Measurements from ENCODE around the gene SLC7A1. TPM values are rescaled to one million over a fixed set of nuclear protein-coding genes. Genes with fewer than 3 reads are reported as not detected.
A peak's percentile ranks its signal among the peaks of the same experiment; 100 is the strongest.
"Not testable (repeated sequence)": the region's sequence is repeated elsewhere in the genome, so short reads cannot be mapped to it uniquely, and the experiment has no call there.

Gene SLC7A1
- total RNA-seq (2014; rRNA removed; shearing (Covaris generic)) = 6.2 and 9.8 TPM in 2 replicates

DNA sequence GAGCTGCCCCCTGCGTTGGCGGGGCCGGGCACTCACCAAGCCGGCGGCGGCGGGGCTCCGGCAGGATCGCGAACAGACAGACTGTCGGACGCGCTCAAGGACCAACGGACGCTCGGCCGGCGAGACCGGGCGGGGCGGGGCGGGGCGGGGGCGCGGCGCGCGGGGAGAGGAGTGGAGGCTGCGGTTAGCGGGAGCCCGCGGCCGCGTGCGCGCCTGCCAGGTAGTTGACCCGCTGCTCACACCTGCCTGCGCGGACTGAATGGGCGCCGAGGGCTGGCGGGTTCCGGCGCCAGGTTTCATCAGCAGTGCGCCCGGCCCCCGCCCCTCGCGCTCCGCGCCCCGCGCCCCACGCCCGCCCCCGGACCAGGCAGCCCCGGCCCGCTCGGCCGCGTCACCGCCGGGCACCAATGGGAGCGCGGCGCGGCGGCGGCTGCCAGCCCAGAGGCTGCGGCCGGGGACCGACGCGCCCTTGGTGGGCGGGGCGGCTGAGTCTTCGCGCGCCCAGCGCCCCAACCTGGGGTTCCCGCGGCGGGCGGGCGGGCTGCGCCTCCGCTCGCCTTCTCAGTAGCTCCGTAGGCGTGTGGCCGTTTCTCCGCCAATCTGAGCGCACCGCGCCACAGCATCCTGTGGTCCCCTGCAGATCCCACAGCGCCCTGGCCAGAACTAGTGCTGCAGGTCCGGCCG is at the start of gene SLC7A1:
Gene SLC7A1 (minus strand): TSS at position 309 of the 684 bp plus-strand sequence. CDS start 59,500 bp downstream, outside the sequence.
- DNase-seq (ENCODE audit: low spot score) = peak; percentile 73
- in situ Hi-C loops (cut with HindIII; ENCODE audit: low sequenced_read_pairs) = no loop called here

DNA sequence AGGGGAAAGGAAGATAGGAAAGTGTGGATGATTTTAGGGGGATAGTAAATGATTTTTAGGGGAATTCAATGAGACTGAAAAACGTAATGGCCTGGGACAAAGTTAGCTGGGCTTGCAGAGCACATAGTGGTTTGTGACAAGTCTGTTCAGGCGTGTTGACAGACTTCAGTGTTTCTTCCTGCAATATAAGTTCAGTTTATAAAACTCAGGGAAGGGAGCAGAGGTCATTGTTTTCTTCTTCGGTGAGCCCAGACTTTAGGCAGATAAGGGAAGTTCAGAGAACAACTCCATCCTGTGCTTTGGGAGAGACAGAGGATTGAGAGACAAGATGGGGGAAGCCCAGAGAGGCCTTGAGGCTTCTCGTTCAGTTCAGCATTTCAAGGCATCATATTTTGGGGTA is 45.2 kb upstream of the SLC7A1 start:
- in situ Hi-C loops (cut with HindIII; ENCODE audit: low sequenced_read_pairs) = no loop called here

DNA sequence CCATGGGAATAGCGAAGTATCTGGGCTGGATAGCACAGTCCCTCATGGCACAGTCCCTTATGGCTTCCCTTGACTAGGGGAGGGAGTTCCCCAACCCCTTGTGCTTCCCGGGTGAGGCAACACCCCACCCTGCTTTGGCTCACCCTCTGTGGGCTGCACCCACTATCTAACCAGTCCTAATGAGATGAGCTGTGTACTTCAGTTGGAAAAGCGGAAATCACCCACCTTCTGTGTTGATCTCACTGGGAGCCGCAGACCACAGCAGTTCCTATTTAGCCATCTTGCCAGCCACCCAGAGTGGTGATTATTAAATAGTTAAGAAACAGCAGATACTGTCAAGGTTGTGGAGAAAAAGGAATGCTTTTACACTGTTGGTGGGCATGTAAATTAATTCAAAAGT is 41.3 kb upstream of the SLC7A1 start:
- DNase-seq (ENCODE audit: low spot score); in situ Hi-C loops (cut with HindIII; ENCODE audit: low sequenced_read_pairs): not testable (repeated sequence)

More for the DNA sequence above, 45.2 kb upstream of the SLC7A1 start:
- DNase-seq (ENCODE audit: low spot score) = no peak

DNA sequence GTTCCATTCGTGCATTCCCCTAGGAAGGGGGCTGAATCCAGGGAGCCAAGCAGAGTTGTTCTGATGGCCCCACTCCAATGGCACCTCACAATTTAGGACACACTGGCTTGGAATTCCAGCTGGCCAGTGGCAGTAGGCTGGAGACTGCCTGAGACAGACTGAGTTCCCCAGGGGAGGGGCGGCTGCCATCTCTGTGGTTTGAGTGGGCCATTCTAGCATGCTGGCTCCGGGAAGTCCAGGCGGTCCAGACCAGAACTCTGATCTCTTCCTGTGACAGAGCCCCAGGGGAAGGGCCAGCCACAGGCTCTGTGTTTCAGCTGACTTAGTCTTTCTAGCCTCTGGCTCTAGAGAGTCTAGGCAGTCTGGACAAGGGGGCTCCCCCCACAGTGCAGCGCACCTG is 29.5 kb upstream of the SLC7A1 start:
- DNase-seq (ENCODE audit: low spot score) = no peak
- in situ Hi-C loops (cut with HindIII; ENCODE audit: low sequenced_read_pairs) = no loop called here

DNA sequence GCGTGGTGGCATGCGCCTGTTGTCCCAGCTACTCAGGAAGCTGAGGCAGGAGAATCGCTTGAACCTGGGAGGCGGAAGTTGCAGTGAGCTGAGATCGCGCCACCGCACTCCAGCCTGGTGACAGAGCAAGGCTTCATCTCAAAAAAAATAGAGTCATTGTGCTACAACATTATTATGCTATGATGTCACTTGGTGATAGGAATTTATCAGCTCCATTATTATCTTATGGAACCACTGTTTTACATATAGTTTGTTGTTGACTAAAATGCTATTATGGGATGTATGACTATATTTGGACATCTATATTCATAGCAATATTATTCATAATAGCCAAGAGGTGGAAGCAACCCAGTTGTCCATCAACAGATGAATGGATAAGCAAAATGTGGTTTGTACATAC is 26.4 kb upstream of the SLC7A1 start:
- DNase-seq (ENCODE audit: low spot score) = no peak
- in situ Hi-C loops (cut with HindIII; ENCODE audit: low sequenced_read_pairs) = no loop called here

DNA sequence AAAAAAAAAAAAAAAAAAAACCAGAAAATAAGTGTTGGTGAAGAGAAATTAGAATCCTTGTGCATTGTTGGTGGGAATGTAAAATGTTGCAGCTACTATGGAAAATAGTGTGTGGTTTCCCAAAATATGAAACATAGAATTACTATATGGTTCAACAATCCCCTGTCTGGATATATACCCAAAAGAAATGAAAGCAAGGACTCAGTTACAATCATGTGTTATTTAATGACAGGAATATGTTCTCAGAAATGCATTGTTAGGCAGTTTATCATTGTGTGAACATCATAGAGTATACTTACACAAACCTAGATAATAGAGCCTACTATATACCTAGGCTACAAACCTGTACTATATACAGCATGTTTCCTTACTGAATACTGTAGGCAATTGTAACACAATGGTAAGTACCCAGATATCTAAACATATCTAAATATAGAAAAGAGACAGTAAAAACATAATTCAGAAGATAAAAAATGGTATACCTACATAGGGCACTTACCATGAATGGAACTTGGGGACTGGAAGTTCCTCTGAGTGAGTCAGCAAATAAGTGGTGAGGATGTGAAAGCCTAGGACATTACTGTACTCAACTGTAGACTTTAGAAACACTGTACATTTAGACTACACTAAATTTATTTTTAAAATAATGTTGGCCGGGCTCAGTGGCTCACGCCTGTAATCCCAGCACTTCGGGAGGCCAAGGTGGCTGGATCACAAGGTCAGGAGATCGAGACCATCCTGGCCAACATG is 25.7 kb upstream of the SLC7A1 start:
- in situ Hi-C loops (cut with HindIII; ENCODE audit: low sequenced_read_pairs) = no loop called here
- no peak for DNase-seq (ENCODE audit: low spot score)

DNA sequence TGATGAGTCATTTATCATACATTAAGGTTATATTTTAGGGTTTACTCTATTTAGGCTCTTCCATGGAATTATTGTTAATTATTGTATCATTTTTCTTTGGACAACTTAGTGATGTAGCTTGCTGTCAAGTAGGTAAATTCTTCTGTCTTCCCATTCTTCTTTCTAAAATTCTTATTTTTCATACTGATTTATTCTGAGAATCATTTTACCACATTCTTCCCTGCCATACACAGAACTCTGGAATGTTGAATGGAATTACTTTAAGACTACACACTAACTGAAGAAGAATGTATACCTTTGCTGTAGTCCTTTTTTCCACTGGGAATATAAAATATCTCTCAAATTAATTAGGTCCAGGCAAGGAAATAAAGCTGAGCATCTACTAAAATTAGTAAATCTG is 24.5 kb upstream of the SLC7A1 start:
- in situ Hi-C loops (cut with HindIII; ENCODE audit: low sequenced_read_pairs) = no loop called here

DNA sequence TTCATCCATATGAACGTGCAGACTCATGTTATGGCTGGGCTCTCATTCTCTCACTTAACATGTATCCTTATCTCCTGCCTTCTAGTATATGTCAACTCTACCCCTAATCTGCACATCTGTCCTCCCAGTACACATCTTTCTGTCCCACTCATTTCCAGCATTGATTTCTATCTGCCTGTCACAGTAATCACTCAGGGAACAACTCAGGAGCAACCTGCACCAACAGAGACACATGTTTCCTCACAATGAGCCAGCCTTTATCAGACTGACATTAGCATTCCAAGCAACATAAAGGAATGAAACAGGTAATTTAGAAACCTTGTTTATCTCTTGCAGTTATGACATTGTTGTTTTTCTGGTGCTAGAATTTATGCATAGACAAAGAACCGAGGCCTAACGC is 17.6 kb upstream of the SLC7A1 start:
- no peak for DNase-seq (ENCODE audit: low spot score)
- in situ Hi-C loops (cut with HindIII; ENCODE audit: low sequenced_read_pairs) = no loop called here

More for the DNA sequence above, 24.5 kb upstream of the SLC7A1 start:
- no peak for DNase-seq (ENCODE audit: low spot score)

DNA sequence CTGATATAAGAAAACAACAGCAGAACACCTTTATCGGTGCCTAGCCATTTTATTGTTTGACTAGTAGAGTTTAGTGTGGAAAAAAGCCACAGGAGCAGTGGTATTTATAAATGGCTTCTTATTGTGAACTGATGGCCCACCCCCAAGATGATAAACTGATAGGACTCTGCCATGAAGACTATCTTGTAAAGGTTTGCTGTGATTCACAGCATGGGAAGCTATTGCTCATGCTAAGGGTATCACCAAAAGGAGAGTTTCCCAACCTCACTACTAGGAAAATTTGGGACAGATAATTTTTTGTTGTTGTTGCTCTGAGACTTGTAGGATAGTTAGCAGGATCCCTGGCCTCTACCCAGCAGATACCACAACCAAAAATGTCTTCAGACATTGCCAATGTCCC is 12.0 kb upstream of the SLC7A1 start:
- DNase-seq (ENCODE audit: low spot score) = no peak
- in situ Hi-C loops (cut with HindIII; ENCODE audit: low sequenced_read_pairs) = no loop called here

DNA sequence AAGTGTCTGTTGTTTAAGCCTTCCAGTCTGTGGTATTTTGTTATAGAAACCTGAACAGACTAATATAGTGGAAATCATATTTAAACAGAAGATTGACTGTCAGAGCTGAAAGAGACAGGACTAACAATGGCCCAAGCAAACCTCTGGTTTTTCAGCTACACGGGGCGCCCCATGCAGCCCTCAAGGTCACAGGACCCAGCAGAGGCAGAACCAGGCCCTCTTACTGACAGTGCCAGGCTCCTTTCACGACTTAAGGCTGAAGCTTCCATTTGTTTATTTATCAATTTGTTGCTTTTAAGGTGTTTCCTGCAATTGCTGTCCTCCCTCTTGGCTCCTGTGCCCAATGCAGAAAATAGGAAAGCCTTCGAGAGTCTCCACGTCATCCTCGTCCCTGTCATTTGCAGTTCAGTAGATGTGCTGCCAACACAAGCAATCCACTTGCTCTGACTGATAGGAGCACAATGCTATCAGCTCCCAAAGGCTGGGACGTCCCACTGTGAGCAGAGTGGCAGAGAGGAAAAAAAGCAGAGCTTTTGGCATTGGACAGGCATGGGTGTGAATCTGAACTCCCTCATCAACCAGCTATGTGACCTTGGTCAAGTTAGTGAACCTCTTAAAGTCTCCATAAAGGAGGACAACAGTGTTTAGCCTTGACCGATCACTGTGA is 10.5 kb upstream of the SLC7A1 start:
- in situ Hi-C loops (cut with HindIII; ENCODE audit: low sequenced_read_pairs) = no loop called here
- DNase-seq (ENCODE audit: low spot score) = no peak

DNA sequence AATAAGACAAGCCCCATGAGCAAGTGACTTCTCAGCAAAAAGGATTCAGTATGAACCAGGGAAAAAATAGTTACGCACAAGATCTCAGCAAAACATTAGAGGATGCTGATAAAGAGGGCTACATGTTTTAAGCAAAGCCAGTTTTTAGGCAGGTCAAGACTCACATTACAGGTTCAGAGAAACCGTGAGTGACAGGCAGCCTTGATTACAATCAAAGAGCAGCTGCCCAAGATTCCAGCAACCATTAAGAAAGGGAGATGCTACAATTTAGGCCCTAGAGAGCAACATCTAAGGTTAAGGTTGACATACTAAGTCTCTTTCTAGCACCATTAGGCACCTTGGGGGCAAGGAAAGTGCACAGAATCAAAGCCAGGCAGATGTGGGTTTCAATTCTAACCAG is 2.8 kb upstream of the SLC7A1 start:
- no peak for DNase-seq (ENCODE audit: low spot score)
- in situ Hi-C loops (cut with HindIII; ENCODE audit: low sequenced_read_pairs) = no loop called here

DNA sequence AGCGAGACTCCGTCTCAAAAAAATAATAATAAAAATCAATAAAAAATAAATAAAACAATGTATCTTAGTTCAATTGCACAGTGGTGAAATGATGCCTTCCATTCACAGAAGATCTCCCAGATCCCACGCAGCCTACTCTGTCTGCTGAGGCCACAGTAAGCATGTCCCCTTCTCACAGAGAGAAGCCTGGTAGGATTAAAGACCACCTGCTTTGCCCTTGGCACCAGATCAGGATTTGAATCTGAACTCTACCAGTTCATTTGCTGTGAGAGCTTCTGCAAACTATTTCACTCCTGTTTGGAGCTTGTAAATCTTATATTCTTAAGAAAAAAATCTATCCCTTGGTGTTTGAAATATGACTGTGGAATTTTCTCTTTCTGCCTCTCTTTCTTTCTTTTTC is 2.2 kb upstream of the SLC7A1 start:
- DNase-seq (ENCODE audit: low spot score) = peak; percentile 59
- in situ Hi-C loops (cut with HindIII; ENCODE audit: low sequenced_read_pairs) = no loop called here

DNA sequence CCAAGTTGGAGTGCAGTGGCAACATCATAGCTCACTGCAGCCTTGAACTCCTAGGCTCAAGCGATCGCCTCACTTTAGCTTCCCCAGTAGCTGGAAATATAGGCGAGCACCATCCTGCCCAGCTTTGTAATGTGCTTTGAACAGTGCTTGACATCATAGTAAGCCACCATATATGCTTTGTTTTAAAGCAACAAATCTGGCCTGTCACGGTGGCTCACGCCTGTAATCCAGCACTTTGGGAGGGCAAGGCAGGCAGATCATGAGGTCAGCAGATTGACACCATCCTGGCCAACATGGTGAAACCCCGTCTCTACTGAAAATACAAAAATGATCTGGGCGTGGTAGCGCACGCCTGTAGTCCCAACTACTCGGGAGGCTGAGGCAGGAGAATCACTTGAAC is 1.8 kb upstream of the SLC7A1 start:
- no peak for DNase-seq (ENCODE audit: low spot score)
- in situ Hi-C loops (cut with HindIII; ENCODE audit: low sequenced_read_pairs) = no loop called here

DNA sequence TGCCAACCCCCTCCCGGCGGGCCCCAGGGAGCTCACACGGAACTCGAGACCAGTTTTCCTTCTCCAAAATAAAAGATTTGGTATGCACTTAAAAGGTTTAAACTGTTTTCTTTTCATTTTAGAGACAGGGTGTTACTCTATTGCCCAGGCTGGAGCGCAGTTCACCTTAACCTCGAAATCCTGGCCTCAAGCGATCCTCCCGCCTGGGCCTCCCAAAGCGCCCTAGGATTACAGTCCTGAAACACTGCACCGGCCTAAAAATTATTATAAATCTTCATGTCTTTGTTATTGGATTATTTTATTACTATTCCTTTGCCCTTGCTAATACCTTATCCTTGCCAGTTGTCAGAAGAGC is 553 bp upstream of the SLC7A1 start:
- DNase-seq (ENCODE audit: low spot score) = no peak
- in situ Hi-C loops (cut with HindIII; ENCODE audit: low sequenced_read_pairs) = no loop called here

DNA sequence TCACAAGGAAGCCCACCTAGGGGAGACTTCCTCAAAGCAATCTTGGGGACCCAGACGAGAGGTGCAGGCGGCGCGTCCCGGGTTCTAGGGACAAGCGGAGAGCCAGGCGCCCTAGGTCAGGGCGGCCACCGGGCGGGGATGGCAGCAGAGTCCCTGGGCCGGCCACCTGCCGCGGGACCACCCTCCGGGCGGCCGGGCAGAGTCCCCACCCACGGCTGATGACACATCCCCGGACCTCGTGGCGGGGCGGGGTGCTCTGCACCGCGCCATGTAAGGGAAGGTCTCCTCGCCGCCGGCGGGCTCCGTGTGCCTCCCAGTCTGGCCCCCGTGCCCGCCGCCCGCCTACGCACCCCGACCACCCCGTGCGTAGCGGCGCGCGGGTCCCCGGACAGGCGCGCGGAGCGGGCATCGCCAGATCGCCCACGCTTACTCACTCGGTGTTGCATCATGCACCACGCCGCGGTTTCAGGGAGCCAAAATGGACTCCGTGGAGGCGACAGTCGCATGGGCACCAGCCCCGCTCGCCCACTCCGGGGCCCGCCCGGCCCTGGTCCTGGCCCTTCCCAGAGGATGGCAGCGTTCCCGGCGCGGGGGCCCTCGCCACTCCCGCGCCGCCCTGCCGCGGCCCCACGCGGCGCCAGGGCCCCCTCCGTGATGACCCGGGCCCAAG is 643 bp downstream of the SLC7A1 start:
- DNase-seq (ENCODE audit: low spot score) = peak; percentile 49
- in situ Hi-C loops (cut with HindIII; ENCODE audit: low sequenced_read_pairs) = no loop called here

DNA sequence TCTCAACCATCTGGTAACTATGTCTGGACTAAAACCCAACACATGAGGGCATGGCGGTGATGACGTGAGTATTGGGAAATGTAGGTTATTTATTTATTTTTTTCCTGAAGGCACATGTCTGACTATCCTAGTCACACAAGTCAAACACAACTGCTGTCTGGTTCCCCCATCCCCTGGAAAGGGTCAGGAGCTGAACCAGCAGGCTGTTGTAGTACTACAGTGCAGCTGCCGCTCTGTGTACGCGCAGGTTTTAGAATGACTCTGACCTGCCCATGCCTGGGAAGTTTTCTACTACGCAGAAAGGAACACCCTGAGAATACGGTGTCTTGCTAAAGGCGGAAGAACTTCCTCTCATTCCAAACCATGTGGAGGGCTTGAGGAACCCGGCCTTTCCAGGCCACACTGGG is 1.2 kb downstream of the SLC7A1 start:
- peak; percentile 65 for DNase-seq (ENCODE audit: low spot score)
- in situ Hi-C loops (cut with HindIII; ENCODE audit: low sequenced_read_pairs) = no loop called here

DNA sequence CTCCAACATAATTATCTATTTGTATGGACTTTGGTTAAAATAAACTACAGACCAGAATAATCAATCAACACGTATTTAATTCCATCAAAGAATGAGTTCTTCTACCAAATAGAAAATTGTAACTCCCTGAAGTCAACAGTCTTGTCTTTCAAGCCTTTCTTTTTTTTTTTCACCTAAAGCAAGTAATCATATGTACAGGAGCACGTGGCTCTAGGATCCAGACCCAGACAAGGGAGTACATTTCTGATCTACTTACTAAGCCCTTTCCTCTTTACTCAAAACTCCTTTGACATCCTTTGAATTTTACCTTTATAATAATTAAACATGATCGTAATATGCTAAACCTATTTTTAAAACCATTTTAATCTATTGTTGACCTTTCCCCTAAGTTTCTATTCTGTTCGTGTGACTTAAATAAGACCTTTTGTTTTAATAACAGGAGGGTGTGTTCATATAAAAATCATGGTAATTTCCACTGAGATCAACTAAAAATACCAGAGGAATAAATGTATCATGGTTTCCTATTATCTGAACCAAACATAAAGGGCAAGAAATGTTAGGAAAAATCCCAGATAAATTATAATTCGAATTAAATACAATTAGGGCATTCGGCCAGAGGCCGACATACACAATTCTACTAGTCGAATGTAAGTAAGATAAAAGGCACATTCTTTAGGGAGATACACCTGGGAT is 1.7 kb downstream of the SLC7A1 start:
- DNase-seq (ENCODE audit: low spot score) = no peak
- in situ Hi-C loops (cut with HindIII; ENCODE audit: low sequenced_read_pairs) = no loop called here

DNA sequence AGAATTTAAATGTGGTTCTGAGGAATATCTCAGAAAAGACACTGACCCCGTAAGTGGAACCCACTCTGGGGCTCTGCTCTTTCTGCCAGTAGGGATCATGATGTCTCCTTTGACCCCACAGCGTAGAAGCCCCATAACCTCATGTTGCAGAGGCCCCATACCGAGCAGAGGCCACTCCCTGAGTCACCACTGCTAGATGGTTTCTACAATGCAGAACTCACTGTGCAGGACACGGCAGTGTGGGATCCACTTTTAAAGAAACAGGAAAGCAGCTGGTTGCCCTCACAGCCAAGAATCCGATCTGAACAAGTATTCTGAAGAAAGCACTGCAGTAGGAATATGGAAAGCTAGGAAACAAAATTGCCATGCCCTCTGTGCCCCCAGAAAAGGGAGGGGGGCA is 4.2 kb downstream of the SLC7A1 start:
- in situ Hi-C loops (cut with HindIII; ENCODE audit: low sequenced_read_pairs) = no loop called here
- DNase-seq (ENCODE audit: low spot score) = no peak

DNA sequence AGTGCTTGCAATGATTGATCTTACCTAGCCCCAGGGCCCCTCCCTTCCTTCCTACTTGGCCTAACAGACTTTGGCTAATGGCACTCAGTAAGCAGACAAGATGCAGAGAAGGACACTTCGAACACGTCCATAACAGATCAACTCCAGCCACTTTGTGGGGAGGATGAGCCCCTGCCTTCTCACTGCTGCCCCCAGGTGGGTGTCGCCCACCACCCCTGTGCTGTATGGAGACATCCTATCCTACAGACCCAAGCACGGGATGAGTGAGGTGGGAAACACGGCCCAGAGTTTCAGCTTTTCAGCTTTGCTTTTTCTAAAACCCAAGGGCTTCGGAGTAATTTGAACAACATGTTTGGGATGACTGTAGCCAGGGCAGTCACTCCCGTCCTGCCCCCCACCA is 5.5 kb downstream of the SLC7A1 start:
- no peak for DNase-seq (ENCODE audit: low spot score)
- in situ Hi-C loops (cut with HindIII; ENCODE audit: low sequenced_read_pairs) = no loop called here
